ENCODE results near the gene LRRC28.

The LRRC28 gene

GRCh38 chr15:99268431-99268830 lies 17.1 kb downstream of the LRRC28 start:
- Histone ChIP-seq H3K4me1 (peaks cover 3% of the 10 kb centered on the region; the same call in 1 of the 2 replicates), H3K4me3 (ENCODE audit: low read depth, low read length) (no peak overlapping the region), H3K9me3 (no peaks in the 10 kb centered on the region), H3K27me3 (no peaks in the 10 kb centered on the region), H3K36me3 (no peaks in the 10 kb centered on the region)
- TF ChIP-seq, protein P1, sequence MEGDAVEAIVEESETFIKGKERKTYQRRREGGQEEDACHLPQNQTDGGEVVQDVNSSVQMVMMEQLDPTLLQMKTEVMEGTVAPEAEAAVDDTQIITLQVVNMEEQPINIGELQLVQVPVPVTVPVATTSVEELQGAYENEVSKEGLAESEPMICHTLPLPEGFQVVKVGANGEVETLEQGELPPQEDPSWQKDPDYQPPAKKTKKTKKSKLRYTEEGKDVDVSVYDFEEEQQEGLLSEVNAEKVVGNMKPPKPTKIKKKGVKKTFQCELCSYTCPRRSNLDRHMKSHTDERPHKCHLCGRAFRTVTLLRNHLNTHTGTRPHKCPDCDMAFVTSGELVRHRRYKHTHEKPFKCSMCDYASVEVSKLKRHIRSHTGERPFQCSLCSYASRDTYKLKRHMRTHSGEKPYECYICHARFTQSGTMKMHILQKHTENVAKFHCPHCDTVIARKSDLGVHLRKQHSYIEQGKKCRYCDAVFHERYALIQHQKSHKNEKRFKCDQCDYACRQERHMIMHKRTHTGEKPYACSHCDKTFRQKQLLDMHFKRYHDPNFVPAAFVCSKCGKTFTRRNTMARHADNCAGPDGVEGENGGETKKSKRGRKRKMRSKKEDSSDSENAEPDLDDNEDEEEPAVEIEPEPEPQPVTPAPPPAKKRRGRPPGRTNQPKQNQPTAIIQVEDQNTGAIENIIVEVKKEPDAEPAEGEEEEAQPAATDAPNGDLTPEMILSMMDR (IDR thresholded peaks at IDR 0.05; ENCODE audit: low read depth, low read length): no peak
- DNase-seq: no peak

GRCh38 chr15:99273801-99274200 lies 22.5 kb downstream of the LRRC28 start:
- no peak for DNase-seq
- Histone ChIP-seq H3K9me3 (no peaks in the 10 kb centered on the region), H3K27me3 (no peaks in the 10 kb centered on the region), H3K36me3 (no peaks in the 10 kb centered on the region), H3K4me1 (no peaks in the 10 kb centered on the region), H3K4me3 (ENCODE audit: low read depth, low read length) (no peak overlapping the region)
- TF ChIP-seq, protein P1 (IDR thresholded peaks at IDR 0.05; ENCODE audit: low read depth, low read length): no peak

GRCh38 chr15:99275061-99275460 lies 23.8 kb downstream of the LRRC28 start:
- TF ChIP-seq, protein P1 (IDR thresholded peaks at IDR 0.05; ENCODE audit: low read depth, low read length): no peak
- DNase-seq: no peak
- Histone ChIP-seq H3K4me1 (no peaks in the 10 kb centered on the region), H3K9me3 (no peaks in the 10 kb centered on the region), H3K4me3 (ENCODE audit: low read depth, low read length) (no peak overlapping the region), H3K36me3 (no peaks in the 10 kb centered on the region), H3K27me3 (no peaks in the 10 kb centered on the region)

DNA sequence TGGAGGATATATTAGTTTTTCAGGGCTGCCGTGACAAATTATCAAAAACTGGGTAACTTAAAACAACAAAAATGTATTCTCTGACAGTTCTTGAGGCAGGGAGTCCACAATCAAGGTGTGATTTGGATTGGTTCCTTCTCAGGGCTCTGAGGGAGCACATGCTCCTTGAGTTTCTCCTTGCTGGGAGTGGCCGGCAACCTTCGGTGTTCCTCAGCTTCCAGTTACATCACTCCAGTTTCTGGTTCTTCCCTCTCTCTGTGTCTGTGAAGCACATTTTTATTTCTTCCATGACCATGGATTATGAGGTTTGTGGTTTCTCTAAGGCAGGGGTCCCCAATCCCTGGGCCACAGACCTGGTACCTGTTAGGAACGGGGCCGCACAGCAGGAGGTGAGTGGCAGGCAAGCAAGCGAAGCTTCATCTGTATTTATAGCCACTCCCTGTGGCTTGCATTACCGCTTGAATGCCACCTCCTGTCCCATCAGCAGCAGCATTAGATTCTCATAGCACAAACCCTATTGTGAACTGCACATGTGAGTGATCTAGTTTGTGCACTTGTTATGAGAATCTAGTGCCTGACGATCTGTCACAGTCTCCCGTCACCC lies 24.3 kb downstream of the LRRC28 start:
- no peak overlapping the region for H3K4me3 ChIP-seq (ENCODE audit: low read depth, low read length)
- DNase-seq: no peak
- H3K27me3 ChIP-seq: no peaks in the 10 kb centered on the region
- TF ChIP-seq, protein P1 (IDR thresholded peaks at IDR 0.05; ENCODE audit: low read depth, low read length): no peak
- H3K36me3 ChIP-seq: no peaks in the 10 kb centered on the region
- no peaks in the 10 kb centered on the region for H3K9me3 ChIP-seq
- H3K4me1 ChIP-seq: no peaks in the 10 kb centered on the region

GRCh38 chr15:99279290-99279689 lies 28.0 kb downstream of the LRRC28 start:
- DNase-seq: no peak
- Histone ChIP-seq H3K27me3 (no peaks in the 10 kb centered on the region), H3K9me3 (no peaks in the 10 kb centered on the region), H3K4me1 (no peaks in the 10 kb centered on the region), H3K4me3 (ENCODE audit: low read depth, low read length) (no peak overlapping the region), H3K36me3 (no peaks in the 10 kb centered on the region)
- TF ChIP-seq, protein P1 (IDR thresholded peaks at IDR 0.05; ENCODE audit: low read depth, low read length): no peak

DNA sequence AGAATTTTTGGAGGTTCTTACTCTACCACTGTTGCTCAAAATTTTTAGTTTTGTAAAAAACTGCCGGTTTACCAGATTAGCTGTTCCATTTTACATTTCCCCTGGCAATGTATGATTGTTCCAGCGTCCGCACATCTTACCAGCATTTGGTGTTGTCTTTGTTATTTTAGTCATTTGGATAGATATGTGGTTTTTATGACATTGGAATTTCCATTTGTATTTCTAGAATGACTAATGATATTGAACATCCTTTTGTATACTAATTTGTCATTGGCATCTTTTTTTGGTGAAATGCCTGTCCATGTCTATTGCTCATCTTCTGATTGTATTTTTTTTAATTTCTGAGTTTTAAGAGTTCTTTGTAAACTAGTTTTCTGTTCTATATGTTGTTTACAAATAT lies 28.5 kb downstream of the LRRC28 start:
- Histone ChIP-seq H3K4me1 (no peaks in the 10 kb centered on the region), H3K36me3 (no peaks in the 10 kb centered on the region), H3K4me3 (ENCODE audit: low read depth, low read length) (no peak overlapping the region), H3K27me3 (no peaks in the 10 kb centered on the region), H3K9me3 (no peaks in the 10 kb centered on the region)
- TF ChIP-seq, protein P1 (IDR thresholded peaks at IDR 0.05; ENCODE audit: low read depth, low read length): no peak
- no peak for DNase-seq
